ENCODE results near the gene UBTF.
A peak's percentile ranks its signal among the peaks of the same experiment; 100 is the strongest.

UBTF gene

GRCh38 chr17:44266402-44267164 lies 47.1 kb upstream of the UBTF start:
- TF ChIP-seq MZF1 (tag by site-specific recombination; IDR thresholded peaks at IDR 0.05; ENCODE audit: borderline replicate concordance) (peak; percentile 85; the same call in 1 of the 2 replicates), ZNF211 (tag by site-specific recombination; IDR thresholded peaks at IDR 0.05; ENCODE audit: low read depth) (no peak), ZNF302 (tag by site-specific recombination; IDR thresholded peaks at IDR 0.05; ENCODE audit: low read depth) (no peak)
- Histone ChIP-seq H3K4me1 (ENCODE audit: control insufficient read depth, insufficient read depth, low read length) (no peaks in the 10 kb centered on the region), H3K36me3 (ENCODE audit: control insufficient read depth in 2 of 2, insufficient read depth in 1 of 2, low read length in 2 of 2) (no peaks in the 10 kb centered on the region), H3K9me3 (ENCODE audit: control insufficient read depth, insufficient read depth, low read depth, low read length) (no peaks in the 10 kb centered on the region), H3K27ac (ENCODE audit: extremely low read depth, low read depth, low read length) (no peak overlapping the region), H3K4me3 (ENCODE audit: low read depth, low read length) (no peak overlapping the region)
- CTCF ChIA-PET, result interaction anchor here (0.5 to 0.9 kb wide), 5 partner anchors 10 to 386 kb away, joined by 3 to 6 read pairs (median 3); partner anchors contain the start of gene GRN
- POLR2A ChIA-PET, result interaction anchor here (0.6 to 0.9 kb wide), 2 partner anchors 45 to 110 kb away, joined by 3 read pairs; no protein-coding TSS in a partner anchor

- ChIA-PET CTCF (interaction anchor here (0.9 kb wide), 1 partner anchor 16 kb away, joined by 4 read pairs; no protein-coding TSS in a partner anchor), POLR2A (interaction anchor here (0.5 to 1.2 kb wide), 2 partner anchors 8 to 77 kb away, joined by 3 to 4 read pairs; partner anchors contain the start of gene TMUB2)
- Histone ChIP-seq H3K4me1 (ENCODE audit: control insufficient read depth, insufficient read depth, low read length) (no peaks in the 10 kb centered on the region), H3K36me3 (ENCODE audit: control insufficient read depth in 2 of 2, insufficient read depth in 1 of 2, low read length in 2 of 2) (no peaks in the 10 kb centered on the region), H3K9me3 (ENCODE audit: control insufficient read depth, insufficient read depth, low read depth, low read length) (no peaks in the 10 kb centered on the region), H3K27ac (ENCODE audit: extremely low read depth, low read depth, low read length) (no peak overlapping the region), H3K4me3 (ENCODE audit: low read depth, low read length) (no peak overlapping the region)
- TF ChIP-seq ZNF623 (tag by site-specific recombination; IDR thresholded peaks at IDR 0.05) (peak; percentile 97), ZFP69B (tag by site-specific recombination; IDR thresholded peaks at IDR 0.05) (no peak), ZNF366 (tag by site-specific recombination; conservative IDR thresholded peaks at IDR 0.05) (peak; percentile 95)
These were observed 43.9 kb upstream of the UBTF start for GRCh38 chr17:44263345-44263902.

- TF ChIP-seq GLI4 (tag by site-specific recombination; IDR thresholded peaks at IDR 0.05), result no peak
- TF ChIP-seq ZNF175 (tag by site-specific recombination; IDR thresholded peaks at IDR 0.05), result no peak
- TF ChIP-seq ZFP69B (tag by site-specific recombination; IDR thresholded peaks at IDR 0.05), result no peak
- TF ChIP-seq ZNF184 (tag by site-specific recombination; IDR thresholded peaks at IDR 0.05), result no peak
- no peak for TF ChIP-seq ZNF473 (tag by site-specific recombination; IDR thresholded peaks at IDR 0.05)
- TF ChIP-seq SALL2 (tag by site-specific recombination; IDR thresholded peaks at IDR 0.05; ENCODE audit: borderline replicate concordance), result no peak
- no peak for TF ChIP-seq TCF7L2 (IDR thresholded peaks at IDR 0.05; ENCODE audit: borderline replicate concordance, low read depth, low read length)
- TF ChIP-seq SP3 (tag by site-specific recombination; IDR thresholded peaks at IDR 0.05), result no peak
- TF ChIP-seq ZNF341 (tag by site-specific recombination; IDR thresholded peaks at IDR 0.05; ENCODE audit: low read depth), result no peak
- no peak for TF ChIP-seq ZNF248 (tag by site-specific recombination; IDR thresholded peaks at IDR 0.05)
- TF ChIP-seq GLIS1 (tag by site-specific recombination; IDR thresholded peaks at IDR 0.05), result no peak
- no peak for TF ChIP-seq KLF17 (tag by site-specific recombination; IDR thresholded peaks at IDR 0.05)
- no peak for TF ChIP-seq MEIS1 (CRISPR knock-in tag; IDR thresholded peaks at IDR 0.05; ENCODE audit: borderline replicate concordance)
- no peak for TF ChIP-seq ZNF610 (tag by site-specific recombination; IDR thresholded peaks at IDR 0.05; ENCODE audit: borderline replicate concordance)
- no peak for TF ChIP-seq ZNF654 (tag by site-specific recombination; IDR thresholded peaks at IDR 0.05; ENCODE audit: low read depth)
- TF ChIP-seq ZSCAN5A (tag by site-specific recombination; IDR thresholded peaks at IDR 0.05), result no peak
- no peak for TF ChIP-seq ZNF416 (tag by site-specific recombination; IDR thresholded peaks at IDR 0.05)
- Histone ChIP-seq H3K9me3 (ENCODE audit: control insufficient read depth, insufficient read depth, low read depth, low read length) (no peaks in the 10 kb centered on the region), H3K4me1 (ENCODE audit: control insufficient read depth, insufficient read depth, low read length) (no peaks in the 10 kb centered on the region), H3K36me3 (ENCODE audit: control insufficient read depth in 2 of 2, insufficient read depth in 1 of 2, low read length in 2 of 2) (no peaks in the 10 kb centered on the region), H3K27ac (ENCODE audit: extremely low read depth, low read depth, low read length) (no peak overlapping the region), H3K4me3 (ENCODE audit: low read depth, low read length) (no peak overlapping the region)
- POLR2A ChIA-PET, result interaction anchor here (0.5 to 1.2 kb wide), 2 partner anchors 8 to 76 kb away, joined by 3 to 4 read pairs; partner anchors contain the start of gene TMUB2
- CTCF ChIA-PET, result interaction anchor here (0.6 kb wide), 1 partner anchor 661 kb away, joined by 3 read pairs; no protein-coding TSS in a partner anchor
These were observed 43.3 kb upstream of the UBTF start for GRCh38 chr17:44262654-44263225.

All from HEK293 (cell line).